ENCODE data around the gene ASIC1. TPM values are rescaled to one million over a fixed set of nuclear protein-coding genes. Genes with fewer than 3 reads are reported as not detected.

The ASIC1 gene
- total RNA-seq, 1 donor from 2014 or later, result not detected

DNA sequence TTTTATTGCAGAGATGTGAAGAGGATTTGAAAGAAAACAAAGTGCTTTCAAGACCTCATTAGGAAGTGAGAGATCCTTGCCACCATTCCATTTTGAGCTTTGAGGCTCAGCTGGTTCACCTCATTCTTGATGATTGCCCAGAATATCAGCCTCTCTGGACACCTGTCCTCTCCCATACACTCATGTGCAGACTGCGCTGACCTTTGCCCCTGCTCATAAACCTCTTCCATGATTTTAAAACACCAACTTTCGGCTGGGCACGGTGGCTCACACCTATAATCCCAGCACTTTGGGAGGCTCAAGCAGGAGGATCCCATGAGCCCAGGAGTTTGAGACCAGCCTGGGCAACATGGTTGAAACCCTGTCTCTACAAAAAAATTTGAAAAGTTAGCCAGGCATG, 63.6 kb downstream of the ASIC1 start:
- DNase-seq (ENCODE audit: low spot score in 2 of 2), result no peak
- peaks cover 6 to 22% of the 10 kb centered on the region in 2 donors for H3K4me1 ChIP-seq
- no peaks in the 10 kb centered on the region for H3K9me3 ChIP-seq
- H3K27me3 ChIP-seq, result no peaks in the 10 kb centered on the region
- no peak overlapping the region for H3K27ac ChIP-seq
- TF ChIP-seq CTCF (IDR thresholded peaks at IDR 0.05), result no peak
- H3K36me3 ChIP-seq, result peaks cover 29 to 39% of the 10 kb centered on the region in 2 donors
- no peak overlapping the region for H3K4me3 ChIP-seq
- intact Hi-C loops (cut with DNase I), result no loop called here

DNA sequence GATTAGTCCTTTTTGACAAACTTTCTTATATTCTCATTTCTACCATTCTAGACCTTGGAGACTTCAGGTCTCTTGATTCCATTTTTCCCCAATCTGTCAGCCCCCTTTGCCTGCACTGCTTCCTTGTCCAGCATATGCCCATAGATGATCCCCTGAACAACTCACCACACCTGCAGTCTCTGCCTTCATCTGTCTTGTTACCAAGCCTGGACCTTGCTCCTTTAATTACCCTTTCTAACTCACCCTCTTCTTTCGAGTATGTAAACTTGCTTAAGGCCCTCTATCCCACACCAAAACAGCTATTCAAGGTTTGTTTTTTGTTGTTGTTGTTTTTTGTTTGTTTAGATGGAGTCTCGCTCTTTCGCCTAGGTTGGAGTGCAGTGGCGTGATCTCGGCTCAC, 64.2 kb downstream of the ASIC1 start:
- Histone ChIP-seq H3K4me3 (no peak overlapping the region), H3K27ac (no peak overlapping the region), H3K9me3 (no peaks in the 10 kb centered on the region), H3K36me3 (peaks cover 29 to 37% of the 10 kb centered on the region in 2 donors), H3K4me1 (peaks cover 6 to 18% of the 10 kb centered on the region in 2 donors), H3K27me3 (no peaks in the 10 kb centered on the region)
- intact Hi-C loops (cut with DNase I), result no loop called here
- no peak for DNase-seq (ENCODE audit: low spot score in 2 of 2)
- no peak for TF ChIP-seq CTCF (IDR thresholded peaks at IDR 0.05)

- H3K27ac ChIP-seq, result no peak overlapping the region
- no peaks in the 10 kb centered on the region for H3K9me3 ChIP-seq
- H3K36me3 ChIP-seq, result peaks cover 37 to 50% of the 10 kb centered on the region in 2 donors
- TF ChIP-seq CTCF (IDR thresholded peaks at IDR 0.05), result no peak
- no peaks in the 10 kb centered on the region for H3K27me3 ChIP-seq
- intact Hi-C loops (cut with DNase I), result no loop called here
- no peak overlapping the region for H3K4me3 ChIP-seq
- no peak for DNase-seq (ENCODE audit: low spot score in 2 of 2)
- peaks cover 6% of the 10 kb centered on the region in 2 donors for H3K4me1 ChIP-seq
These were observed 65.8 kb downstream of the ASIC1 start for GRCh38 chr12:50123203-50123602.

DNA sequence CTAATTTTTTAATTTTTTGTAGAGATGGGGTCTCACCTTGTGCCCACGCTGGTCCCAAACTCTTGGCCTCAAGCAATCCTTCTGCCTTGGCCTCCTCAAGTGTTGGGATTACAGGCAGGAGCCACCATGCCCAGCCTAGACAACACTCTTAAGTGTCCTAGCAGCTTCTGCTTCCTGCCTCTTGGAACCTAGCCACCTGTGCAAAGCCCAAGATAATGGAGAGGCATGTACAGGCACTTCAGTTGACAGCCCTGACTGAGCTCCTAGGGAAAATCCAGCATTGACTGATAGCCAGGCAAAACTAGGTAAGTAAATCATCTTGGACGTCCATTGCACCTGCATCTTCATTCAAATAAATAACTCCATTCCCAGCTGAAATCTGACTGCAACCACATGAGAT, 70.2 kb downstream of the ASIC1 start:
- DNase-seq (ENCODE audit: low spot score in 2 of 2), result no peak
- intact Hi-C loops (cut with DNase I), result no loop called here
- no peaks in the 10 kb centered on the region for H3K27me3 ChIP-seq
- no peak for TF ChIP-seq CTCF (IDR thresholded peaks at IDR 0.05)
- H3K4me3 ChIP-seq, result no peak overlapping the region
- H3K27ac ChIP-seq, result no peak overlapping the region
- H3K9me3 ChIP-seq, result no peaks in the 10 kb centered on the region
- peaks cover 43 to 60% of the 10 kb centered on the region in 2 donors for H3K36me3 ChIP-seq
- H3K4me1 ChIP-seq, result peaks cover 6 to 13% of the 10 kb centered on the region in 2 donors

- no peak overlapping the region for H3K27ac ChIP-seq
- H3K36me3 ChIP-seq, result peaks cover 42 to 70% of the 10 kb centered on the region in 2 donors
- TF ChIP-seq CTCF (IDR thresholded peaks at IDR 0.05), result no peak
- intact Hi-C loops (cut with DNase I), result no loop called here
- H3K9me3 ChIP-seq, result no peaks in the 10 kb centered on the region
- peaks cover 8 to 13% of the 10 kb centered on the region in 2 donors for H3K4me1 ChIP-seq
- DNase-seq (ENCODE audit: low spot score in 2 of 2), result no peak
- no peak overlapping the region for H3K4me3 ChIP-seq
- no peaks in the 10 kb centered on the region for H3K27me3 ChIP-seq
These were observed 71.9 kb downstream of the ASIC1 start for GRCh38 chr12:50129290-50129689.

All from ascending aorta (tissue), 2 donors.